Lower leg skin (tissue), 4 donors: ENCODE data around the gene TNFRSF8. TPM values are rescaled to one million over a fixed set of nuclear protein-coding genes. Genes with fewer than 3 reads are reported as not detected.

Source experiments
- DNase-seq, 2 donors: peaks; one replicate each; pipeline ENCODE4 v3.0.0-alpha.2; 2019; ENCODE audit warnings: low spot score in 2 of 2
- H3K4me3 ChIP-seq: fragments of 200-600 bp; sonication (generic); 2 replicates; pipeline ENCODE4 v1.5.1; 2017; ENCODE audit warnings: mild to moderate bottlenecking, low read depth; ENCODE audit not compliant: poor library complexity, severe bottlenecking
- CTCF ChIP-seq, 3 donors: fragments of 450-650 bp; IDR thresholded peaks; one replicate each; pipeline ENCODE4 v1.5.1; 2016; ENCODE audit warnings: antibody characterized with exemption in 3 of 3, mild to moderate bottlenecking in 3 of 3, moderate library complexity in 2 of 3
- POLR2A ChIP-seq, 2 donors: fragments of 450-650 bp; IDR thresholded peaks; one replicate each; pipeline ENCODE4 v1.6.1; 2016 to 2017; ENCODE audit warnings: antibody characterized with exemption in 2 of 2, mild to moderate bottlenecking in 1 of 2, moderate library complexity in 1 of 2
- WGBS, 2 donors: methylation state at CpG; one replicate each; pipeline ENCODE4 v1.1.5; 2018; 5-methylcytosine and 5-hydroxymethylcytosine counted together
- intact Hi-C: fragments of 100-400 bp; cut with DNase I; formaldehyde crosslinking; loops from one replicate; pipeline ENCODE4 v1.15.0; 2023; ENCODE audit warnings: low total_unique reads
- total RNA-seq, 4 donors: library from RNA; depleted of rRNA; stranded (reverse); fragments of >200 nt; gene quantifications; one replicate each; pipeline ENCODE4 v1.1.0, GENCODE V29; 2016

Gene TNFRSF8
- total RNA-seq, 4 donors from 2014 or later, result 0.72 to 4.1 (median 1.9) TPM

DNA sequence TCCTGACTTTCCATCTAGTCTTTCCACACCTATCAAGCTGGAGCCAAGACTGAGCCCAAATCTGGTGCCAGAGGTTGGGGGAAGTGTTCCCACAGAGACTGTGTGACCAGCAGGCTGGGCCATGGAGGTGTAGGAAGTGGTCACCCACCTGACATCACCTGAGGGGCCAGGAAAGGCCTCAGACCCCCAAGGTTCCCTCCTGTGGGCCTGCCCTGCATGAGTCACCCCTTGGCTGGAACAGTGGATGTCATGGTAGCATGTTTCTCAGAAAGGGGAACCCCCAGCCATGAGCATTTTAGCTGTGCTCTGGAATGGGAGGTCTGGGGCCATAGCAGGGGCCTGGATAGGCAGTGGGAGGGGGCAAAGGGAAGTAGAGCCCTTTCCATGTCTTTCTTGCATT lies 5.7 kb upstream of the TNFRSF8 start:
- no peak for DNase-seq
- no peak for TF ChIP-seq POLR2A (IDR thresholded peaks at IDR 0.05)
- TF ChIP-seq CTCF (IDR thresholded peaks at IDR 0.05), result no peak
- no peak overlapping the region for H3K4me3 ChIP-seq
- intact Hi-C loops, result no loop called here

DNA sequence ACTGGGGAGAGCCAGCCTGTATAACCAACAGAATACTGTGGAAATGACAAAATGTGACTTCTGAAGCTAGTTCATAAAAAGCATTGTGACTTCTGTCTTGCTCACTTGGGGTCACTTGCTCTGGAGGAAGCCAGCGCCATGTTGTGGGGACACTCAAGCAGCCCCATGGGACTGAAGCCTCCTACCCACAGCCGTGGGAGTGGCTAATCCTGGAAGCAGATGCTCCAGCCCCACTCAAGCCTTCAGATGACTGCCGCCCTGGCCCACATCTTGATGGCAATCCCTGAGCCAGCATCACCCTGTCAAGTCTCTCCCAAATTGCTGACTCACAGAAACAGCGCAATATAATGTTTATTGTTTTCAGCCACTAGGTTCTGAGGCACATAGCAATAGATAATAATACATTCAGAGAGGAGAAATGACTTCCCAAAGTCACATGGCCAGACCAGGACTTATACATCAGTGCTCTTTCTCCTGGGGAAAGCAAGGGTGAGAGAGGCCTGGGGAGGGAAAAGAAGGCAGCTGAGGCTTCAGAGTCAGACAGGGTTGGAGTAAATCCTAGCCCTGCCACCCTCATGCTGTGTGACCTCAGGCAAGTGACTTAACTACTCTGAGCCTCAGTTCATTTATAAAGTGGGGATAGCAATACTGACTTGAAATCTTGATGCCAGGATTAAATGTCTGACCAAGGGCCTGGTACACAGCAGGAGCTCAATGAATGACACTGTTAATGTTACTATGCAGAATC lies 5.0 kb upstream of the TNFRSF8 start:
- no peak for DNase-seq
- intact Hi-C loops, result no loop called here
- WGBS, 2 donors, result 86 to 96% methylated on average over 4 of the region's 4 CpGs
- no peak overlapping the region for H3K4me3 ChIP-seq
- TF ChIP-seq POLR2A (IDR thresholded peaks at IDR 0.05), result no peak
- TF ChIP-seq CTCF (IDR thresholded peaks at IDR 0.05), result no peak

- no peak for DNase-seq
- 63 to 78% methylated on average over 3 of the region's 3 CpGs for WGBS, 2 donors
These were observed 3.9 kb upstream of the TNFRSF8 start for GRCh38 chr1:12059226-12059625.

GRCh38 chr1:12059722-12060464 lies 3.2 kb upstream of the TNFRSF8 start:
- intact Hi-C loops, result no loop called here
- TF ChIP-seq CTCF (IDR thresholded peaks at IDR 0.05) (no peak), POLR2A (IDR thresholded peaks at IDR 0.05) (no peak)
- no peak for DNase-seq
- WGBS, 2 donors, result 64 to 67% methylated on average over 7 of the region's 7 CpGs
- H3K4me3 ChIP-seq, result no peak overlapping the region

More at GRCh38 chr1:12059226-12059625, 3.9 kb upstream of the TNFRSF8 start:
- TF ChIP-seq CTCF (IDR thresholded peaks at IDR 0.05), result no peak
- TF ChIP-seq POLR2A (IDR thresholded peaks at IDR 0.05), result no peak
- intact Hi-C loops, result no loop called here
- H3K4me3 ChIP-seq, result no peak overlapping the region

DNA sequence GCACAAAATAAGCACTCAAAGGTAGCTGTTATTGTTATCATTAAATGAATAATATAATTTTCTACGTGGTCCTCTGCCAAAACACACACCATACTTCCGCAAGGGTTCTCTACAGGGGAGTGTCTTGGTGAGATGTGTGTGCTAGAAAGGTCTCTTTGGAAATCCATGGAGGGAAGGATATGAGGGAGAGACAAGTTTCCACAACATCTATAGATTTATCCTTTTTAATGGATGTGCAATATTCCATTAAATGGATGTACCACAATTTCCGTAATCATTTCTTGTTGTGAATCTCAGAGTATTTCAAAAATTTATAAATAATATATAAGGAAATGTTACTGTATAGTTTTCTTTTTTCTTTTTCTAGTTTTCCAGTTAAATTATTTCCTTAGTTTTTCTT lies 2.6 kb upstream of the TNFRSF8 start:
- no peak for DNase-seq
- WGBS, 2 donors, result 93 to 96% methylated on average over 3 of the region's 3 CpGs
- no peak overlapping the region for H3K4me3 ChIP-seq
- intact Hi-C loops, result no loop called here
- TF ChIP-seq POLR2A (IDR thresholded peaks at IDR 0.05) (no peak), CTCF (IDR thresholded peaks at IDR 0.05) (no peak)
